Ishikawa (cell line): ENCODE data around the gene LZTS3.

Experiments
- CEBPB ChIP-seq: IDR thresholded peaks from 2 replicates; pipeline ENCODE4 v1.6.1; 2012
- CREB1 ChIP-seq: IDR thresholded peaks from 2 replicates; pipeline ENCODE4 v1.6.1; 2012; ENCODE audit warnings: low read depth
- EGR1 ChIP-seq: IDR thresholded peaks from 2 replicates; pipeline ENCODE4 v1.6.1; 2012
- EP300 ChIP-seq: IDR thresholded peaks from 2 replicates; pipeline ENCODE4 v1.6.1; 2012; ENCODE audit warnings: borderline replicate concordance
- FOXM1 ChIP-seq: IDR thresholded peaks from 2 replicates; pipeline ENCODE4 v1.6.1; 2012; ENCODE audit warnings: low read depth, borderline replicate concordance
- NFIC ChIP-seq: IDR thresholded peaks from 2 replicates; pipeline ENCODE4 v1.6.1; 2012
- RAD21 ChIP-seq: IDR thresholded peaks from 2 replicates; pipeline ENCODE4 v1.6.1; 2012; ENCODE audit warnings: low read depth
- TAF1 ChIP-seq: IDR thresholded peaks from 2 replicates; pipeline ENCODE4 v1.6.1; 2012; ENCODE audit warnings: low read depth, mild to moderate bottlenecking
- TCF12 ChIP-seq: IDR thresholded peaks from 2 replicates; pipeline ENCODE4 v1.6.1; 2012; ENCODE audit warnings: low read depth
- TEAD4 ChIP-seq: IDR thresholded peaks from 2 replicates; pipeline ENCODE4 v1.6.1; 2012
- YY1 ChIP-seq: IDR thresholded peaks from 2 replicates; pipeline ENCODE4 v1.6.1; 2012; ENCODE audit warnings: low read depth
- ZBTB7A ChIP-seq: IDR thresholded peaks from 2 replicates; pipeline ENCODE4 v1.6.1; 2012; ENCODE audit warnings: low read depth
- TF ChIP-seq, protein P1 (sequence below): IDR thresholded peaks from 2 replicates; pipeline ENCODE4 v1.6.1; 2012; ENCODE audit warnings: low read depth, mild to moderate bottlenecking
- TF ChIP-seq, protein P2 (sequence below): IDR thresholded peaks from 2 replicates; pipeline ENCODE4 v1.6.1; 2012
- TF ChIP-seq, protein P3 (sequence below): IDR thresholded peaks from 2 replicates; pipeline ENCODE4 v1.6.1; 2012

The LZTS3 gene

DNA sequence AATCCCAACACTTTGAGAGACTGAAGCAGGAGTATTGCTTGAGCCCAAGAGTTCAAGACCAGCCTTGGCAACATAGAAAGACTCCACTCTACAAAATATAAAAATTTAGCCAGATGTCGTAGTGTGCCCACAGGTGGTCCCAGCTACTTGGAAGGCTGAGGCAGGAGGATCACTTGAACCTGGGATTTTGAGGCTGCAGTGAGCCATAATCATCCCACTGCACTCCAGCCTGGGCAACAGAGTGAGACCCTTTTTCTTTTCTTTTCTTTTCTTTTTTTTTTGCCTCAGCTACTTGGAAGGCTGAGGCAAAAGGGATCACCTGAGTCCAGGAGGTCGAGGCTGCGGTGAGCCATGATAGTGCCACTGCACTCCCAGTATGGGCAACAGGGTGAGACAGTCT is 31.6 kb downstream of the LZTS3 start:
- TF ChIP-seq, protein P1, sequence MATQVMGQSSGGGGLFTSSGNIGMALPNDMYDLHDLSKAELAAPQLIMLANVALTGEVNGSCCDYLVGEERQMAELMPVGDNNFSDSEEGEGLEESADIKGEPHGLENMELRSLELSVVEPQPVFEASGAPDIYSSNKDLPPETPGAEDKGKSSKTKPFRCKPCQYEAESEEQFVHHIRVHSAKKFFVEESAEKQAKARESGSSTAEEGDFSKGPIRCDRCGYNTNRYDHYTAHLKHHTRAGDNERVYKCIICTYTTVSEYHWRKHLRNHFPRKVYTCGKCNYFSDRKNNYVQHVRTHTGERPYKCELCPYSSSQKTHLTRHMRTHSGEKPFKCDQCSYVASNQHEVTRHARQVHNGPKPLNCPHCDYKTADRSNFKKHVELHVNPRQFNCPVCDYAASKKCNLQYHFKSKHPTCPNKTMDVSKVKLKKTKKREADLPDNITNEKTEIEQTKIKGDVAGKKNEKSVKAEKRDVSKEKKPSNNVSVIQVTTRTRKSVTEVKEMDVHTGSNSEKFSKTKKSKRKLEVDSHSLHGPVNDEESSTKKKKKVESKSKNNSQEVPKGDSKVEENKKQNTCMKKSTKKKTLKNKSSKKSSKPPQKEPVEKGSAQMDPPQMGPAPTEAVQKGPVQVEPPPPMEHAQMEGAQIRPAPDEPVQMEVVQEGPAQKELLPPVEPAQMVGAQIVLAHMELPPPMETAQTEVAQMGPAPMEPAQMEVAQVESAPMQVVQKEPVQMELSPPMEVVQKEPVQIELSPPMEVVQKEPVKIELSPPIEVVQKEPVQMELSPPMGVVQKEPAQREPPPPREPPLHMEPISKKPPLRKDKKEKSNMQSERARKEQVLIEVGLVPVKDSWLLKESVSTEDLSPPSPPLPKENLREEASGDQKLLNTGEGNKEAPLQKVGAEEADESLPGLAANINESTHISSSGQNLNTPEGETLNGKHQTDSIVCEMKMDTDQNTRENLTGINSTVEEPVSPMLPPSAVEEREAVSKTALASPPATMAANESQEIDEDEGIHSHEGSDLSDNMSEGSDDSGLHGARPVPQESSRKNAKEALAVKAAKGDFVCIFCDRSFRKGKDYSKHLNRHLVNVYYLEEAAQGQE: no peak
- TF ChIP-seq ZBTB7A: no peak
- TF ChIP-seq, protein P2, sequence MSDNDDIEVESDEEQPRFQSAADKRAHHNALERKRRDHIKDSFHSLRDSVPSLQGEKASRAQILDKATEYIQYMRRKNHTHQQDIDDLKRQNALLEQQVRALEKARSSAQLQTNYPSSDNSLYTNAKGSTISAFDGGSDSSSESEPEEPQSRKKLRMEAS: no peak
- no peak for TF ChIP-seq EGR1
- TF ChIP-seq TEAD4: no peak
- TF ChIP-seq YY1: no peak
- TF ChIP-seq TCF12: no peak
- TF ChIP-seq RAD21: no peak
- no peak for TF ChIP-seq EP300
- no peak for TF ChIP-seq NFIC
- no peak for TF ChIP-seq TAF1
- TF ChIP-seq CREB1: no peak
- TF ChIP-seq CEBPB: no peak
- TF ChIP-seq, protein P3, sequence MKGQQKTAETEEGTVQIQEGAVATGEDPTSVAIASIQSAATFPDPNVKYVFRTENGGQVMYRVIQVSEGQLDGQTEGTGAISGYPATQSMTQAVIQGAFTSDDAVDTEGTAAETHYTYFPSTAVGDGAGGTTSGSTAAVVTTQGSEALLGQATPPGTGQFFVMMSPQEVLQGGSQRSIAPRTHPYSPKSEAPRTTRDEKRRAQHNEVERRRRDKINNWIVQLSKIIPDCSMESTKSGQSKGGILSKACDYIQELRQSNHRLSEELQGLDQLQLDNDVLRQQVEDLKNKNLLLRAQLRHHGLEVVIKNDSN: no peak

DNA sequence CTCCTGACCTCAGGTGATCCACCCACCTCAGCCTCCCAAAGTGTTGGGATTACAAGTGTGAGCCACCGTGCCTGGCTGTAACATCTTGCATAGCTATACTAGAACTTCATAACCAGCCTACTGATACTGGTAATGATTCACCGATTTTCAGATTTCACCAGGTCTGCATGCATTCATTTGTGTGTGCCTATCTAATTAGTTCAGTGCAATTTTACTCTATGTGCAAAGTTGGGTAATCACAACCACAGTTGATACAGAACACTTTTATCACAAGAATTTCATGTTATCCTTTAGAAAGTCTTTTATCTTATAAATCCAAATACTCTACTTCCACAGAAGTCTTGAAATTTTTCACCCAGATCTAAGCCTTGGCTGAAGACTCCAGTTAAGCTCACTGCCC is 35.9 kb downstream of the LZTS3 start:
- TF ChIP-seq CREB1: no peak
- TF ChIP-seq, protein P3: no peak
- TF ChIP-seq NFIC: no peak
- TF ChIP-seq TAF1: no peak
- TF ChIP-seq EGR1: no peak
- no peak for TF ChIP-seq RAD21
- no peak for TF ChIP-seq FOXM1
- no peak for TF ChIP-seq ZBTB7A
- no peak for TF ChIP-seq TCF12
- no peak for TF ChIP-seq EP300
- no peak for TF ChIP-seq CEBPB
- no peak for TF ChIP-seq TEAD4
- TF ChIP-seq, protein P1: no peak
- TF ChIP-seq YY1: no peak
- TF ChIP-seq, protein P2: no peak

DNA sequence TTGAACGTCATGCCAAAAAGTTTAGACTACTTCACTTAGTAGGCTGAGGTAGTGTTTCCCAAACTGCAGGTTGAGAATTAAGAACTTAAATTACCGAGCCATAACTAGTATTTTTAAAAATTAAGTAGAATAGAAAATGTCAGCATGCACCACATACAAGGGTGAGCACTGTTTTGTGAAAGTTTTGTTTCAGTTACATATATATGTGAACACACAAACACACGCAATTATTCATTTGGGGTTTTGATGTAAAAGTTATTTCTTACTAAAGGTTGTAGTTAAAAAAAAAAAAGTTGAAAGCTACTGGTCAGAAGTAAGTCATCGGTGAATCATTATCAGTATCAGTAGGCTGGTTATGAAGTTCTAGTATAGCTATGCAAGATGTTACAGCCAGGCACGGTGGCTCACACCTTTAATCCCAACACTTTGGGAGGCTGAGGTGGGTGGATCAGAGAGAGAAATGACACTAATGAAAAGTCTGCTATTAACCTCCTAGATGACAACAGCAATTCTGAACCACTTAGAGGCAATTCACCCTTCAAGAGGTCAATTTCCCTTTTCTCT is 37.8 kb downstream of the LZTS3 start:
- TF ChIP-seq, protein P3: no peak

DNA sequence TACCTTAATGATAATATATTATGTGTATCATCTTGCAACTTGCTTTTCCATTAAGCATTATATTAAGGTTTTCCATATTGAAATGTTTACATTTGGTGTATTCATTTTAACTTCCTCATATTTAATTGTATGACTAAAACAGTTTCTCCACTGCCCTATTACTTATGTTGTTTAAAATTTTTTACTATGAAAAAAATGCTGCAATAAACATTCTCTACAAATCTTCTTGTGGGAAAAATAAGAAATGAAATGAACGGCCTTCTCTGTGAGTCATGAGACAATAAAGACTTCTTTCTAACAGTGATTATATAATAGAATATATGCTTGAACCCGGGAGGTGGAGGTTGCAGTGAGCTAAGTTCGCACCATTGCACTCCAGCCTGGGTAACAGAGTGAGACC is 39.2 kb downstream of the LZTS3 start:
- TF ChIP-seq, protein P2: no peak
- TF ChIP-seq TCF12: no peak
- no peak for TF ChIP-seq CREB1
- no peak for TF ChIP-seq EP300

DNA sequence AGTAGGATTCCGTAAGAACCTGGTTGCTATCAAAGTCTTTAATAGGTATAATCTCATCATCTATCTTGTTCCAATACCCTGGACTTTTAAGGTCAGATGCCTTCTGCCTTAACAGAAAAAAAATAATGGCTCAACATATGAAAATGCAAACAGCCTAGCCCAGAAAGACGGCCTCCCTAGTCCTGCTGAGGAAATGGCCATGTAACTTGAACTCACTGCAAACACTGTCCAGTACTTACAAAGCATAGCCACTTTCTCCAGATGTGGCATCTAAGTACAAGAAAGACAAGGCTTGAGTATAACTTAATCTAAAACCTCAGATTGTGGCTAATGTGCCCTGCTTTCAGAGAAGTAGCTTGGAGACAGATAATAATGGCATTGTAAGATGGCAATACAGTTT is 40.2 kb downstream of the LZTS3 start:
- no peak for TF ChIP-seq EP300
- no peak for TF ChIP-seq CEBPB
- TF ChIP-seq CREB1: no peak
- TF ChIP-seq, protein P1: no peak
- TF ChIP-seq TAF1: no peak
